Heart right ventricle (tissue), 16 donors: ENCODE measurements around the gene PROX2. TPM values are rescaled to one million over a fixed set of nuclear protein-coding genes. Genes with fewer than 3 reads are reported as not detected.

ENCODE experiments used
- ATAC-seq, 8 donors: fragments of 200-7000 bp; cut with Tn5 transposase; one replicate each; pipeline ENCODE4 v1.9.1; 2020; ENCODE audit warnings: mild to moderate bottlenecking in 8 of 8, moderate library complexity in 8 of 8, moderate number of reproducible peaks in 1 of 8
- DNase-seq, 2 donors: peaks; one replicate each; pipeline ENCODE4 v3.0.0-alpha.2; 2020
- H3K27ac ChIP-seq, 10 donors: fragments of 200-600 bp; sonication (generic) in 2 of 10; one replicate each; pipeline versions ENCODE4 v1.5.0 to v1.8.0; 2020 to 2022; ENCODE audit warnings: mild to moderate bottlenecking in 3 of 10
- H3K27me3 ChIP-seq, 7 donors: fragments of 200-600 bp; one replicate each; pipeline ENCODE4 v1.8.0; 2021 to 2022; ENCODE audit warnings: mild to moderate bottlenecking in 2 of 7
- H3K36me3 ChIP-seq, 9 donors: fragments of 200-600 bp; sonication (generic) in 1 of 9; one replicate each; pipeline versions ENCODE4 v1.5.0 to v1.8.0; 2020 to 2022; ENCODE audit warnings: mild to moderate bottlenecking in 2 of 9
- H3K4me1 ChIP-seq, 9 donors: fragments of 200-600 bp; sonication (generic) in 1 of 9; one replicate each; pipeline versions ENCODE4 v1.5.0 to v1.8.0; 2020 to 2022; ENCODE audit warnings: mild to moderate bottlenecking in 4 of 9
- H3K4me3 ChIP-seq, 10 donors: fragments of 200-600 bp; sonication (generic) in 2 of 10; one replicate each; pipeline versions ENCODE4 v1.5.0 to v1.8.0; 2020 to 2022; ENCODE audit warnings: mild to moderate bottlenecking in 7 of 10, moderate library complexity in 2 of 10
- H3K9me3 ChIP-seq, 11 donors: fragments of 200-600 bp in 10 of 11; sonication (generic) in 2 of 11; one replicate each; pipeline versions ENCODE4 v1.5.0 to v1.8.0; 2013 to 2022; ENCODE audit warnings: mild to moderate bottlenecking in 2 of 11, control low read depth in 1 of 11, moderate library complexity in 1 of 11
- CTCF ChIP-seq, 9 donors: fragments of 200-600 bp; sonication (generic) in 2 of 9; IDR thresholded peaks; one replicate each; pipeline versions ENCODE4 v1.5.0 to v1.8.0; 2021 to 2022; ENCODE audit warnings: antibody characterized with exemption in 9 of 9, mild to moderate bottlenecking in 5 of 9, moderate library complexity in 1 of 9
- WGBS, 2 donors: extraction: QIAGEN DNeasy Blood & Tissue Kit; methylation state at CpG; one replicate each; pipeline ENCODE4 v1.1.7; 2013; ENCODE audit warnings: inconsistent platforms in 1 of 2; 5-methylcytosine and 5-hydroxymethylcytosine counted together
- intact Hi-C, 10 donors: fragments of 100-400 bp; cut with DNase I; formaldehyde crosslinking; loops; one replicate each; pipeline versions ENCODE4 v1.11.1 to v1.14.2; 2022
- polyA plus RNA-seq, 2 donors: library from polyadenylated mRNA; stranded (reverse); fragments of 200-250 nt; gene quantifications; one replicate each; pipeline ENCODE4 v1.2.3, GENCODE V29; 2013
- total RNA-seq, 10 donors: library from RNA; stranded (reverse); fragmentation: NEBNext Ultra II Directional in 3 of 10; extraction: Animal tissue kit (Norgen Biotek cat#: 25700) in 3 of 10; gene quantifications; one replicate each; pipeline versions ENCODE4 v1.2.1 to v1.2.4, GENCODE V29; 2021 to 2023
- donor health status: Arrhythmogenic right ventricular cardiomyopathy.
- donor health status: ischemic (EF 13 %, LVEDD 7.1; RV severe dilation, severe dysfunction).
- donor health status: healthy with polysubstance abuse.
- donor health status: DM: no; HTN: yes; CAD: no.
- donor health status: DM: no; HTN: no; CAD: no.
- donor health status: ischemic (EF 25% LVEDD 6.9; RV normal size, moderate dysfunction).
- donor health status: ischemic (EF 25% LVEDD 5.7; RV mildly dilated, moderate dysfunction).
- donor health status: healthy.
- donor health status: DM: yes; HTN: yes; CAD: no.
- donor health status: Ischemic cardiomyopathy.
- donor health status: ischemic (EF 35%, LVEDD 5.7; RV mildly dilated, moderate dysfunction).
- donor health status: nonischemic (EF 11% LVEDD 7.7; RV severe dilation, severe dysfunction).
- donor health status: DM: yes; HTN: yes; CAD: no.
- donor health status: PGD.
- donor health status: ischemic (EF 29% LVEDD 5.4; RV normal size, mild dysfunction).
- donor health status: nonischemic (EF 23%, LVEDD 6.1; RV moderate dilation, normal function).

PROX2 gene
- total and polyA plus RNA-seq, 12 donors = not detected

- Histone ChIP-seq H3K36me3 (peaks cover 0 to 2% (median 0%) of the 10 kb centered on the region in 9 donors), H3K27ac (no peak overlapping the region), H3K27me3 (no peaks in the 10 kb centered on the region), H3K4me1 (peaks cover 24 to 70% (median 49%) of the 10 kb centered on the region in 9 donors), H3K9me3 (no peaks in the 10 kb centered on the region), H3K4me3 (no peak overlapping the region)
- DNase-seq = no peak
- ATAC-seq = no peak
- no peak for TF ChIP-seq CTCF (IDR thresholded peaks at IDR 0.05)
- intact Hi-C loops = loop anchor here in 5 of 10 donors (5.0 to 10.0 kb wide), 4 partner anchors 155 to 393 kb away; partner anchors contain the start of gene ZC2HC1C (in 1 of the 5)
- WGBS, 2 donors = 89 to 95% methylated on average over 6 of the region's 6 CpGs
Measured at GRCh38 chr14:74912111-74912510, 36.2 kb upstream of the PROX2 start.

GRCh38 chr14:74911704-74912103, 35.8 kb upstream of the PROX2 start:
- intact Hi-C loops = loop anchor here in 5 of 10 donors (5.0 to 10.0 kb wide), 4 partner anchors 156 to 393 kb away; partner anchors contain the start of gene ZC2HC1C (in 1 of the 5)
- no peak overlapping the region for H3K27ac ChIP-seq
- WGBS, 2 donors = 93 to 95% methylated on average over 5 of the region's 5 CpGs
- peaks cover 0 to 2% (median 0%) of the 10 kb centered on the region in 9 donors for H3K36me3 ChIP-seq
- H3K27me3 ChIP-seq = no peaks in the 10 kb centered on the region
- H3K4me1 ChIP-seq = peaks cover 25 to 70% (median 49%) of the 10 kb centered on the region in 9 donors
- no peak overlapping the region for H3K4me3 ChIP-seq
- DNase-seq (no peak), ATAC-seq (no peak)
- H3K9me3 ChIP-seq = no peaks in the 10 kb centered on the region
- no peak for TF ChIP-seq CTCF (IDR thresholded peaks at IDR 0.05)

- TF ChIP-seq CTCF (IDR thresholded peaks at IDR 0.05) = no peak
- no peaks in the 10 kb centered on the region for H3K9me3 ChIP-seq
- DNase-seq (no peak), ATAC-seq (no peak)
- WGBS, 2 donors = 92 to 93% methylated on average over 6 of the region's 6 CpGs
- H3K4me3 ChIP-seq = no peak overlapping the region
- peaks cover 28 to 70% (median 49%) of the 10 kb centered on the region in 9 donors for H3K4me1 ChIP-seq
- no peak overlapping the region for H3K27ac ChIP-seq
- peaks cover 0 to 2% (median 0%) of the 10 kb centered on the region in 9 donors for H3K36me3 ChIP-seq
- intact Hi-C loops = loop anchor here in 5 of 10 donors (5.0 to 10.0 kb wide), 4 partner anchors 156 to 394 kb away; partner anchors contain the start of gene ZC2HC1C (in 1 of the 5)
- no peaks in the 10 kb centered on the region for H3K27me3 ChIP-seq
Measured at GRCh38 chr14:74911221-74911620, 35.3 kb upstream of the PROX2 start.

GRCh38 chr14:74910556-74910955, 34.6 kb upstream of the PROX2 start:
- no peak for ATAC-seq

More at GRCh38 chr14:74910556-74910955, 34.6 kb upstream of the PROX2 start:
- peaks cover 22 to 70% (median 49%) of the 10 kb centered on the region in 9 donors for H3K4me1 ChIP-seq
- intact Hi-C loops = loop anchor here in 5 of 10 donors (5.0 to 10.0 kb wide), 4 partner anchors 157 to 394 kb away; partner anchors contain the start of gene ZC2HC1C (in 1 of the 5)
- TF ChIP-seq CTCF (IDR thresholded peaks at IDR 0.05) = no peak
- no peak overlapping the region for H3K27ac ChIP-seq
- no peak overlapping the region for H3K4me3 ChIP-seq
- H3K9me3 ChIP-seq = no peaks in the 10 kb centered on the region
- H3K36me3 ChIP-seq = peaks cover 0 to 2% (median 0%) of the 10 kb centered on the region in 9 donors
- H3K27me3 ChIP-seq = no peaks in the 10 kb centered on the region
- WGBS, 2 donors = 58 to 64% methylated on average over 10 of the region's 10 CpGs
- no peak for DNase-seq
